HepG2 (cell line): ENCODE data around the gene PELI3. TPM values are rescaled to one million over a fixed set of nuclear protein-coding genes. Genes with fewer than 3 reads are reported as not detected.

ENCODE experiments used
- ATAC-seq: fragments of 200-7000 bp; cut with Tn5 transposase; 3 replicates; pipeline ENCODE4 v1.9.1; 2020; ENCODE audit warnings: mild to moderate bottlenecking, moderate library complexity
- BruUV-seq: library from RNA; stranded (reverse); fragments of 400-500 nt; replicated peaks from 2 replicates; lab custom pipeline; 2021; lab: Mats Ljungman, UMichigan
- CTCF ChIA-PET: fragments of 300-600 bp; formaldehyde crosslinking; extraction: SDS; loops from one replicate; lab custom pipeline; 2021; ENCODE audit warnings: low total read pairs, inconsistent platforms, low intra/inter-chr PET ratio; lab: Yijun Ruan, JAX
- POLR2A ChIA-PET: fragments of 350-600 bp; sonication (Branson Sonifier 250); formaldehyde crosslinking; loops from one replicate; lab custom pipeline; 2020; ENCODE audit warnings: antibody characterized with exemption, inconsistent platforms; lab: Yijun Ruan, JAX
- DNase-seq: peaks from one replicate; pipeline ENCODE4 v3.0.0-alpha.2; 2015; ENCODE audit warnings: low spot score
- FAIRE-seq: peaks from 3 replicates; lab custom pipeline; 2011; peaks lifted over from hg19 to GRCh38; lab: Jason Lieb, UNC
- H2AFZ ChIP-seq: one replicate; pipeline ENCODE4 v1.6.1; 2011; ENCODE audit warnings: low read length, inconsistent platforms
- H3K27ac ChIP-seq: fragments of 300-600 bp; 3 replicates; pipeline ENCODE4 v1.8.0; 2011; ENCODE audit warnings: mixed run types, mild to moderate bottlenecking, mixed read lengths, low read length, inconsistent platforms; ENCODE audit not compliant: insufficient read depth; ENCODE audit errors: extremely low read length
- H3K27me3 ChIP-seq, 2 experiments: fragments of 200-600 bp in 1 of 2; 2 replicates in 1 of 2; 3 replicates in 1 of 2; pipeline versions ENCODE4 v1.6.0 to v1.8.0; 2011; ENCODE audit warnings: low read length in 2 of 2, mild to moderate bottlenecking in 2 of 2, moderate library complexity in 2 of 2, inconsistent platforms in 1 of 2; ENCODE audit not compliant: insufficient read depth in 2 of 2, control insufficient read depth in 1 of 2
- H3K36me3 ChIP-seq, 2 experiments: fragments of 200-600 bp in 1 of 2; replicated peaks in 1 of 2; 2 replicates in 1 of 2; 3 replicates in 1 of 2; pipeline versions ENCODE4 v1.5.1 to v1.8.0; 2011; ENCODE audit warnings: low read length in 2 of 2, inconsistent platforms in 1 of 2; ENCODE audit not compliant: insufficient read depth in 2 of 2, control insufficient read depth in 1 of 2
- H3K4me1 ChIP-seq: 2 replicates; pipeline ENCODE4 v1.5.1; 2012; ENCODE audit warnings: low read length, inconsistent platforms; ENCODE audit not compliant: insufficient read depth
- H3K4me2 ChIP-seq: 2 replicates; pipeline ENCODE4 v1.6.0; 2011; ENCODE audit warnings: low read depth, low read length, inconsistent platforms
- H3K4me3 ChIP-seq, 3 experiments: fragments of 200-600 bp in 1 of 3; sonication (generic), shearing (Covaris generic) in 1 of 3; replicated peaks in 1 of 3; 2 replicates each; pipeline ENCODE4 v1.5.1; 2011 to 2016; ENCODE audit warnings: low read length in 3 of 3, inconsistent platforms in 2 of 3, low read depth in 2 of 3, mild to moderate bottlenecking in 2 of 3, control low read depth in 1 of 3, mixed read lengths in 1 of 3; ENCODE audit not compliant: insufficient read depth in 1 of 3
- H3K79me2 ChIP-seq: one replicate; pipeline ENCODE4 v1.6.1; 2011; ENCODE audit warnings: low read length, inconsistent platforms; ENCODE audit not compliant: insufficient read depth
- H3K9ac ChIP-seq: 2 replicates; pipeline ENCODE4 v1.6.0; 2011; ENCODE audit warnings: mild to moderate bottlenecking, low read depth, low read length, inconsistent platforms; ENCODE audit not compliant: insufficient read depth
- H3K9me3 ChIP-seq: 2 replicates; pipeline ENCODE4 v1.5.1; 2012; ENCODE audit warnings: mild to moderate bottlenecking, low read length
- H4K20me1 ChIP-seq: 2 replicates; pipeline ENCODE4 v1.6.0; 2011; ENCODE audit warnings: inconsistent platforms, mild to moderate bottlenecking, low read length, moderate library complexity; ENCODE audit not compliant: insufficient read depth
- ATF4 ChIP-seq, 2 experiments: fragments of 450-650 bp in 1 of 2; sonication (generic) in 1 of 2; formaldehyde crosslinking; IDR thresholded peaks; 2 replicates each; pipeline versions ENCODE4 v1.5.0 to v1.8.0; 2020 to 2022; ENCODE audit warnings: mild to moderate bottlenecking in 1 of 2, missing genetic modification reagents in 1 of 2
- BRCA1 ChIP-seq: sonication (generic); formaldehyde crosslinking; IDR thresholded peaks from 2 replicates; pipeline ENCODE4 v1.4.0; 2020; ENCODE audit warnings: missing genetic modification reagents
- RNF219 ChIP-seq: sonication (generic); formaldehyde crosslinking; IDR thresholded peaks from 2 replicates; pipeline ENCODE4 v1.5.0; 2020; ENCODE audit warnings: mild to moderate bottlenecking, missing genetic modification reagents
- SMARCC2 ChIP-seq: fragments of 450-650 bp; IDR thresholded peaks from 2 replicates; pipeline ENCODE4 v1.6.1; 2017; ENCODE audit warnings: antibody characterized with exemption, mild to moderate bottlenecking
- YY1 ChIP-seq: IDR thresholded peaks from 2 replicates; pipeline ENCODE4 v1.6.1; 2011; ENCODE audit warnings: low read length, low read depth, moderate library complexity, mild to moderate bottlenecking; ENCODE audit not compliant: insufficient read depth, insufficient replicate concordance
- WGBS: methylation state at CpG from one replicate; pipeline ENCODE4 v1.1.6; 2017; ENCODE audit warnings: low lambda C conversion rate; 5-methylcytosine and 5-hydroxymethylcytosine counted together
- in situ Hi-C: cut with HindIII; loops from 2 replicates; pipeline ENCODE4 v1.10.0; 2017; ENCODE audit warnings: low pct_unique_long_range_greater_than_20kb; ENCODE audit not compliant: extremely low pct_ligation_motif_present
- intact Hi-C: fragments of 100-400 bp; cut with micrococcal nuclease; formaldehyde crosslinking; loops from one replicate; pipeline ENCODE4 v1.10.0; 2022; ENCODE audit not compliant: unreplicated experiment
- polyA plus RNA-seq, 8 experiments: library from polyadenylated mRNA; depleted of rRNA in 3 of 8; stranded (reverse) in 7 of 8; unstranded in 1 of 8; fragments of >200 nt; fragmentation: Illumina TruSeq in 4 of 8; extraction: Trizol in 4 of 8; gene quantifications; 2 replicates each; pipeline versions ENCODE4 v1.2.1 to v1.2.3, GENCODE V29; 2011 to 2016; ENCODE audit warnings: low read depth in 4 of 8, missing spikeins in 1 of 8, mixed read lengths in 1 of 8; ENCODE audit not compliant: insufficient read depth in 1 of 8
- total RNA-seq, 5 experiments: library from RNA; depleted of rRNA; stranded (reverse); fragments of >200 nt; fragmentation: Illumina TruSeq; extraction: Trizol; gene quantifications; 2 replicates each; pipeline ENCODE4 v1.2.3, GENCODE V29; 2016; ENCODE audit warnings: low read depth in 1 of 5

PELI3 gene
- total and polyA plus RNA-seq, 2 of the 13 experiments (the other 11 are each of a cell fraction or from before 2014, with no cell fraction given) = 2.0 to 4.0 TPM

- peak in 1 of 2 experiments; percentile 74; a peak in 2 of 4 replicates for TF ChIP-seq ATF4 (CRISPR knock-in tag; IDR thresholded peaks at IDR 0.05)
These were observed 8.9 kb upstream of the PELI3 start (continued) for GRCh38 chr11:66457826-66458225.

- Histone ChIP-seq H3K9me3 (no peaks in the 10 kb centered on the region), H3K4me2 (no peak overlapping the region), H4K20me1 (no peaks in the 10 kb centered on the region), H3K79me2 (no peaks in the 10 kb centered on the region), H3K4me3 (no peak overlapping the region), H3K36me3 (no peaks in the 10 kb centered on the region), H3K27me3 (peaks cover 0 to 12% of the 10 kb centered on the region in 2 experiments; a peak in 2 of 5 replicates), H3K27ac (no peak overlapping the region), H2AFZ (no peak overlapping the region), H3K9ac (no peak overlapping the region), H3K4me1 (no peaks in the 10 kb centered on the region)
- BruUV-seq = no TSS peak
- no peak for TF ChIP-seq BRCA1 (CRISPR knock-in tag)
- no peak for TF ChIP-seq SMARCC2
- no peak for TF ChIP-seq YY1
- TF ChIP-seq RNF219 (CRISPR knock-in tag) = no peak
- CTCF ChIA-PET = no interaction called here
- in situ Hi-C loops (no loop called here), intact Hi-C loops (no loop called here)
- DNase-seq = no peak
- no peak for ATAC-seq
- no peak for FAIRE-seq
- WGBS = 13% methylated on average over 3 of the region's 5 CpGs
- POLR2A ChIA-PET = no interaction called here
These were observed 7.4 kb upstream of the PELI3 start for GRCh38 chr11:66459138-66459778.
